Lower leg skin (tissue), 4 donors: ENCODE measurements around the gene SCFD2. TPM values are rescaled to one million over a fixed set of nuclear protein-coding genes. Genes with fewer than 3 reads are reported as not detected.
"Not testable (repeated sequence)": the region's sequence is repeated elsewhere in the genome, so short reads cannot be mapped to it uniquely, and the experiment has no call there.

ENCODE experiments used
- DNase-seq, 2 donors: peaks; one replicate each; pipeline ENCODE4 v3.0.0-alpha.2; 2019; ENCODE audit warnings: low spot score in 2 of 2
- H3K4me3 ChIP-seq: fragments of 200-600 bp; sonication (generic); 2 replicates; pipeline ENCODE4 v1.5.1; 2017; ENCODE audit warnings: mild to moderate bottlenecking, low read depth; ENCODE audit not compliant: poor library complexity, severe bottlenecking
- POLR2A ChIP-seq, 2 donors: fragments of 450-650 bp; IDR thresholded peaks; one replicate each; pipeline ENCODE4 v1.6.1; 2016 to 2017; ENCODE audit warnings: antibody characterized with exemption in 2 of 2, mild to moderate bottlenecking in 1 of 2, moderate library complexity in 1 of 2
- WGBS, 2 donors: methylation state at CpG; one replicate each; pipeline ENCODE4 v1.1.5; 2018; 5-methylcytosine and 5-hydroxymethylcytosine counted together
- intact Hi-C: fragments of 100-400 bp; cut with DNase I; formaldehyde crosslinking; loops from one replicate; pipeline ENCODE4 v1.15.0; 2023; ENCODE audit warnings: low total_unique reads
- total RNA-seq, 4 donors: library from RNA; depleted of rRNA; stranded (reverse); fragments of >200 nt; gene quantifications; one replicate each; pipeline ENCODE4 v1.1.0, GENCODE V29; 2016
- TF ChIP-seq, protein P1 (sequence below), 3 donors: fragments of 450-650 bp; IDR thresholded peaks; one replicate each; pipeline ENCODE4 v1.5.1; 2016; ENCODE audit warnings: antibody characterized with exemption in 3 of 3, mild to moderate bottlenecking in 3 of 3, moderate library complexity in 2 of 3

Gene SCFD2
- total RNA-seq, 4 donors from 2014 or later: 13.6 to 23.3 (median 19.0) TPM

GRCh38 chr4:53227451-53227850 lies 138.4 kb downstream of the SCFD2 start:
- intact Hi-C loops: no loop called here

GRCh38 chr4:53221832-53222480 lies 143.9 kb downstream of the SCFD2 start:
- H3K4me3 ChIP-seq: no peak overlapping the region
- DNase-seq: no peak
- 85 to 86% methylated on average over 3 of the region's 3 CpGs for WGBS, 2 donors
- intact Hi-C loops: no loop called here
- no peak for TF ChIP-seq POLR2A (IDR thresholded peaks at IDR 0.05)
- TF ChIP-seq, protein P1, sequence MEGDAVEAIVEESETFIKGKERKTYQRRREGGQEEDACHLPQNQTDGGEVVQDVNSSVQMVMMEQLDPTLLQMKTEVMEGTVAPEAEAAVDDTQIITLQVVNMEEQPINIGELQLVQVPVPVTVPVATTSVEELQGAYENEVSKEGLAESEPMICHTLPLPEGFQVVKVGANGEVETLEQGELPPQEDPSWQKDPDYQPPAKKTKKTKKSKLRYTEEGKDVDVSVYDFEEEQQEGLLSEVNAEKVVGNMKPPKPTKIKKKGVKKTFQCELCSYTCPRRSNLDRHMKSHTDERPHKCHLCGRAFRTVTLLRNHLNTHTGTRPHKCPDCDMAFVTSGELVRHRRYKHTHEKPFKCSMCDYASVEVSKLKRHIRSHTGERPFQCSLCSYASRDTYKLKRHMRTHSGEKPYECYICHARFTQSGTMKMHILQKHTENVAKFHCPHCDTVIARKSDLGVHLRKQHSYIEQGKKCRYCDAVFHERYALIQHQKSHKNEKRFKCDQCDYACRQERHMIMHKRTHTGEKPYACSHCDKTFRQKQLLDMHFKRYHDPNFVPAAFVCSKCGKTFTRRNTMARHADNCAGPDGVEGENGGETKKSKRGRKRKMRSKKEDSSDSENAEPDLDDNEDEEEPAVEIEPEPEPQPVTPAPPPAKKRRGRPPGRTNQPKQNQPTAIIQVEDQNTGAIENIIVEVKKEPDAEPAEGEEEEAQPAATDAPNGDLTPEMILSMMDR (IDR thresholded peaks at IDR 0.05): no peak

More at GRCh38 chr4:53227451-53227850, 138.4 kb downstream of the SCFD2 start:
- no peak overlapping the region for H3K4me3 ChIP-seq
- WGBS, 2 donors: 86 to 89% methylated on average over 3 of the region's 3 CpGs
- TF ChIP-seq, protein P1 (IDR thresholded peaks at IDR 0.05): no peak
- TF ChIP-seq POLR2A (IDR thresholded peaks at IDR 0.05): no peak
- no peak for DNase-seq

DNA sequence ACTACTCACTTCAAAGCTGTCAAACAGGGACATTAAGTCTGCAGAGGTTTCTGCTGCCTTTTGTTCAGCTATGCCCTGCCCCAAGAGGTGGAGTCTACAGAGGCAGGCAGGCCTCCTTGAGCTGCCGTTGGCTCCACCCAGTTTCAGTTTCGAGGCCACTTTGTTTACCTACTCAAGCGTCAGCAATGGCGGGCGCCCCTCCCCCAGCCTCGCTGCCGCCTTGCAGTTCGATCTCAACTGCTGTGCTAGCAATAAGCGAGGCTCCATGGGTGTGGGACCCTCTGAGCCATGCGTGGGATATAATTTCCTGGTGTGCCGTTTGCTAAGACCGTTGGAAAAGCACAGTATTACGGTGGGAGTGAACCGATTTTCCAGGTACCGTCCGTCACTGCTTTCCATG lies 146.7 kb downstream of the SCFD2 start:
- H3K4me3 ChIP-seq, intact Hi-C loops, DNase-seq: not testable (repeated sequence)
- 98 to 99% methylated on average over 16 of the region's 16 CpGs for WGBS, 2 donors

DNA sequence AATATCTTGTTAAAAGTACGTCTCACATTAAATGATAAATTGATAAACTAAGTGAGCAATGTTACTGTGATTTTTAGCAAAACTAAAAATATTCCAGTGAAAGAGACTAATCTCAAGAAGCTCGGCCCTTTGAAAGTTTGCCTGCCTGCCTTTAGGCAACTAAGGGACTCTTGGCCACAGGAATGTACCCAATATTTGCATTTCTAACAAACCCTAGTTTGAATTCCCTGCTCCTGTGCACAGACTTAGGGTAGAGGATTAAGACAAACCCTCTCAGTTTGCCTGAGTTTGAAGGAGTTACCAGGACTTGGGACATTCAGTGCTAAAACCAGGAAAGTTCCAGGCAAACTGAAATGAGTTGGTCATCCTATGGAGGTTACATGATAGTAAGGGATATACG lies 157.1 kb downstream of the SCFD2 start:
- no peak for DNase-seq
- no peak for TF ChIP-seq POLR2A (IDR thresholded peaks at IDR 0.05)
- TF ChIP-seq, protein P1 (IDR thresholded peaks at IDR 0.05): no peak
- intact Hi-C loops: no loop called here
- no peak overlapping the region for H3K4me3 ChIP-seq
- 84 to 94% methylated on average over 3 of the region's 3 CpGs for WGBS, 2 donors

DNA sequence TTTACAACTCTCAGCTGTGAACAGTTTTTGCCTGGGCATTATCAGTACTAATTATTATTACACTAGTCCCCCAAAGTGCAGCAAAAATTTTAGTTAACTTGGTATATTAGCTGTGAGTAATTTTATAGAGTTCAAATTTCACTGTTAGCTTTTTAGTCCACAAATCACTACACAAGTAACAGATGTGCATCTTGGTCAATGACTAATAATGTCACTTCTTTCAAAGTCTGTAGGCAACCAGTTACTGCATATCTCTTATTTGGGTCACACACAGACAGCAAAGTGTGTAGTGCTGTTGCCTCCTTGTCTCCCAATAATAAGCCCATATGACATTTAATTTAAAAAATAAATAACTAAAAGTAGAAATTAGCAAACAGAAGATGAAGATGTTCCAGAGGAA lies 159.9 kb downstream of the SCFD2 start:
- H3K4me3 ChIP-seq: no peak overlapping the region
- no peak for DNase-seq
- no peak for TF ChIP-seq POLR2A (IDR thresholded peaks at IDR 0.05)
- TF ChIP-seq, protein P1 (IDR thresholded peaks at IDR 0.05): no peak
- intact Hi-C loops: no loop called here

GRCh38 chr4:53199356-53199755 lies 166.5 kb downstream of the SCFD2 start:
- intact Hi-C loops: loop anchor here (10.0 kb wide), 1 partner anchor 1025 kb away; the partner anchor contains the start of gene PDGFRA
- H3K4me3 ChIP-seq: no peak overlapping the region
- no peak for TF ChIP-seq POLR2A (IDR thresholded peaks at IDR 0.05)
- TF ChIP-seq, protein P1 (IDR thresholded peaks at IDR 0.05): no peak
- WGBS, 2 donors: 81 to 97% methylated on average over 1 of the region's 1 CpG
- no peak for DNase-seq
